Measurements from ENCODE around the gene BRCA2.

GRCh38 chr13:32323912-32324311 lies 8.6 kb downstream of the BRCA2 start:
- TF ChIP-seq, protein P1, sequence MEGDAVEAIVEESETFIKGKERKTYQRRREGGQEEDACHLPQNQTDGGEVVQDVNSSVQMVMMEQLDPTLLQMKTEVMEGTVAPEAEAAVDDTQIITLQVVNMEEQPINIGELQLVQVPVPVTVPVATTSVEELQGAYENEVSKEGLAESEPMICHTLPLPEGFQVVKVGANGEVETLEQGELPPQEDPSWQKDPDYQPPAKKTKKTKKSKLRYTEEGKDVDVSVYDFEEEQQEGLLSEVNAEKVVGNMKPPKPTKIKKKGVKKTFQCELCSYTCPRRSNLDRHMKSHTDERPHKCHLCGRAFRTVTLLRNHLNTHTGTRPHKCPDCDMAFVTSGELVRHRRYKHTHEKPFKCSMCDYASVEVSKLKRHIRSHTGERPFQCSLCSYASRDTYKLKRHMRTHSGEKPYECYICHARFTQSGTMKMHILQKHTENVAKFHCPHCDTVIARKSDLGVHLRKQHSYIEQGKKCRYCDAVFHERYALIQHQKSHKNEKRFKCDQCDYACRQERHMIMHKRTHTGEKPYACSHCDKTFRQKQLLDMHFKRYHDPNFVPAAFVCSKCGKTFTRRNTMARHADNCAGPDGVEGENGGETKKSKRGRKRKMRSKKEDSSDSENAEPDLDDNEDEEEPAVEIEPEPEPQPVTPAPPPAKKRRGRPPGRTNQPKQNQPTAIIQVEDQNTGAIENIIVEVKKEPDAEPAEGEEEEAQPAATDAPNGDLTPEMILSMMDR (IDR thresholded peaks at IDR 0.05; ENCODE audit: low read length), result no peak
- TF ChIP-seq EZH2 (optimal IDR thresholded peaks at IDR 0.05; ENCODE audit: low read depth, low read length), result no peak
